ENCODE results near the gene PHC2.

Gene PHC2, protein sequence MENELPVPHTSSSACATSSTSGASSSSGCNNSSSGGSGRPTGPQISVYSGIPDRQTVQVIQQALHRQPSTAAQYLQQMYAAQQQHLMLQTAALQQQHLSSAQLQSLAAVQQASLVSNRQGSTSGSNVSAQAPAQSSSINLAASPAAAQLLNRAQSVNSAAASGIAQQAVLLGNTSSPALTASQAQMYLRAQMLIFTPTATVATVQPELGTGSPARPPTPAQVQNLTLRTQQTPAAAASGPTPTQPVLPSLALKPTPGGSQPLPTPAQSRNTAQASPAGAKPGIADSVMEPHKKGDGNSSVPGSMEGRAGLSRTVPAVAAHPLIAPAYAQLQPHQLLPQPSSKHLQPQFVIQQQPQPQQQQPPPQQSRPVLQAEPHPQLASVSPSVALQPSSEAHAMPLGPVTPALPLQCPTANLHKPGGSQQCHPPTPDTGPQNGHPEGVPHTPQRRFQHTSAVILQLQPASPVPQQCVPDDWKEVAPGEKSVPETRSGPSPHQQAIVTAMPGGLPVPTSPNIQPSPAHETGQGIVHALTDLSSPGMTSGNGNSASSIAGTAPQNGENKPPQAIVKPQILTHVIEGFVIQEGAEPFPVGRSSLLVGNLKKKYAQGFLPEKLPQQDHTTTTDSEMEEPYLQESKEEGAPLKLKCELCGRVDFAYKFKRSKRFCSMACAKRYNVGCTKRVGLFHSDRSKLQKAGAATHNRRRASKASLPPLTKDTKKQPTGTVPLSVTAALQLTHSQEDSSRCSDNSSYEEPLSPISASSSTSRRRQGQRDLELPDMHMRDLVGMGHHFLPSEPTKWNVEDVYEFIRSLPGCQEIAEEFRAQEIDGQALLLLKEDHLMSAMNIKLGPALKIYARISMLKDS

DNA sequence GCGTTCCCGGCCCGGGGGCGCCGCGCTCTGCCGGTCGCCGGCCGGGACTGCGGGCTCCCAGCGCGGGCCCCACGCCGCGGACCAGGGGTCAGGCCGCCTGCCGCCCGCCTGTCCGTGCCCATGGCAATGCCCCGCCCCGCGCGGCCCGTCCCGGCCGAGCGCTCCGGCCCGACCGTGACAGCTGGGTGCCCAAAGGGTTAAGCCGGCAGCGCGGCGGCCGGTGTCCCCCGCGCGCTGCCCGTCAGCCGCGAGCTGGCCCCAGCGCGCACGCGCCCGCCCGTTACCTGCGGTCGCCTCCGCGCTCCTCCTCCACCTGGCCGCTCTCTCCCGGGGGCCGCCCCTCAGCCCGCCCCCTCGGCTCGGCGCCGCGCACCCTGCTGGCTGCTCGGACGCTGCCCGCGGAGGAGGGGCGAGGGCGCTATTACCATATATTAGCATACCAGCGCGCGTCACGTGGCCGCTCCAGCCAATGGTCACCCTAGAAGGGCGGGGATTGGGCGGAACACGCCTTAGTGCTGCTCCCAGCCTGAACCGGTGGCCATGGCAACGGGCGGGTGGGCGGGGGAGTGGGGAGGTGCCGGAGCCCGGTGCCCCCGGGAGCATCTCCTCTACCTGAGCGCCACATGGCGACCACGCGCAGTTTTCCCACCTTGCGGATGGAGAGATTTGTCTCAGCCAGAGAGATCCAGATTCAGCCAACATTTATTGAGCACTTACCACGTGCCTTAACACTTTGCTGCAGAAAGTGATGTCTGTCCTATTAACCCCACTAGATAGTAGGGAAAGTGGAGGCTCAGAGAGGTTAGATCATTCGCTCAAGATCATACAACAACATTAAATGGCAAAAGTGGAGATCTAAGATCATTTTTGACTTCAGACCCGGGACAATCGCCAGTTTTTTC lies at the start of gene PHC2:
Gene PHC2 (minus strand): TSS at position 404 of the 902 bp plus-strand sequence. CDS start 55,556 bp downstream, outside the sequence.
- in situ Hi-C loops (cut with HindIII; ENCODE audit: low sequenced_read_pairs) = no loop called here

DNA sequence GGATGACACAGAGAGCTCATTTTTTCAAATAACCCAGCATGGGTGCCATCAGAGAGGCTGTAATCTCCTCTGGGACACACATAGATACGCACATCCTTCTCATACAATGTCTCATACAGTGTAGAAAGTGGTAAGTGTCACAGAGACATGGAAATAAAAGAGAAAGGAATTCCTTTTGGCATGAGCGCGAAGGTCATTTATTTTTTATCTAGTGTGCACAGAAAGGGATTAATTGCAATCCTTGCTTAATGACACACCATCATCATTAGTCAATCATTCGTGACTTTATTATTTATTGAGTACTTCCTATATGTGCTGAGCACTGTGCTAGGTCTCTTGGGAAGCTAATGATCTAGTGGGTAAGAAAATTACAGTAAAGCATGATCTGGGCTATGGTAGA lies 46.6 kb upstream of the PHC2 start:
- in situ Hi-C loops (cut with HindIII; ENCODE audit: low sequenced_read_pairs) = no loop called here

DNA sequence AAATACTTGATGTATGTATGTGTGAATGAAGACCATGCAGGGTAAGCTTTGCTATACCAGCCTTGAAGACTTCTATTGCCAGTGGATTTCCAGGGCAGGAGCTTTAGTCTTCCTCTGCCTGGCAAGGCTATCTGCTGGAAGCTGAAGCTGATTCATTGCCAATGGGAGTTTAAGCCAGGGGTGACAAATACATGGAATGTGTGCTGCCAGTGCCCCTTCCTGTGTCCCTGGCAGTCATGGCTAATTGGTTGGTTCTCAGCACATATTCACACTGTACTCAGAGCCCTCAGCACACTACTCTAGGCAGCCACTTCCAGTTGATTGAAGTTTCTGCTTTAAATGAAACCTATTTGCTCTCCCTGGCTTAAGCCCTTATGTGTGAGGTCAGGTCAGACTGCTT lies 43.0 kb upstream of the PHC2 start:
- in situ Hi-C loops (cut with HindIII; ENCODE audit: low sequenced_read_pairs) = no loop called here

DNA sequence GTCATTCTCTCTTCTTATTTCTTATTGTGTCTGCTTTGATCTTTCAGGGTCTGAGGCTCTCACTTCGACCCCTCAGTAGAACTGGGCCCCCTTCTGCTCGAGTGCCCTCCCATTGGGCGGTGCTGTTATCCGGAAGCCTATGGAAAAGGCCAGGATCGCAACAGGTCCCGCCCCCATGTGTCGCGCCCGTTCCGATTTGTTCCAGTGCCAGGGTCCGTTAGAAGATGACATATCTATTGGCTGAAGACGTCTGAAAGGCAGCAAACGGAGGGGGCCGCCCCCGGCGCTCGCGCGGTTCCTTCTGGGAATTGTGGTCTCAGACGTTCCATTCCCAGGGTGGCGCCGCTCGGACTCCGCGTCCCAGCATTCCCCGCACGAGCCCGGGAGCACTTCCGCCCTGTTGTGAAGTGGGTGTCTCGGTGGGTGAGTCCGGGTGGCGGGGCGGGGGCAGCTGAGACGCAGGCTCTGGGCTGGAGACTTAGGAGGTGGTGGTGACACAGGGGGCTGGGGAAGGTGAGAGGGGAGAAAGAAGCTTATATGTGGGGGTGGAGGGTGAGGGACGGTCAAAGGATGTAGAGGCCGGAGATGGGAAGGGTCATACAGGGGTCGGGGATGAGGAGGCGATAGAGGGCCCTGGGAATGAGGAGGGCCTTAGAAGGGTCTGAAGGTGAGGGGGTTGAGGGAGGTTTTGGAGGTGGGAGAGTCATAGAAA lies 41.5 kb upstream of the PHC2 start, which contains the start of gene ZSCAN20:
Gene ZSCAN20 (plus strand): TSS at position 377 of the 712 bp plus-strand sequence. CDS start 6,644 bp downstream, outside the sequence.
- in situ Hi-C loops (cut with HindIII; ENCODE audit: low sequenced_read_pairs) = no loop called here

DNA sequence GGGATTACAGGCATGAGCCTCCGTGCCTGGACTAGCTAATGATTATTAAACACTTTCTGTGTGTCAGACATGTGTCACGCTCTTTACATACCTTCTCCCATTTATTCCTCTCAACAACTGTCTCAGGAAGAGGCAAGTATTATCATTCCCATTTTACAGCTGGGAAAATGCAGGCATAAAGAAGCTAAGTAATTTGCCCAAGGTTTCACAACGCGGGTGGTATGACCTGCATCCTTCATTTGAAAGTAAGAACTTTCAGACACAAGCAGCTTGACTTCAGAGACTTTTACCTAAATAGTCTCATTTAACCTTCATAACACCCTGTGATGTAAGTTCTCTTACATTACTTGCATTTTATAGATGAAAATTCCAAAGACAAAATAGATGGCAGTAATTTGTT lies 40.5 kb upstream of the PHC2 start:
- in situ Hi-C loops (cut with HindIII; ENCODE audit: low sequenced_read_pairs) = no loop called here

DNA sequence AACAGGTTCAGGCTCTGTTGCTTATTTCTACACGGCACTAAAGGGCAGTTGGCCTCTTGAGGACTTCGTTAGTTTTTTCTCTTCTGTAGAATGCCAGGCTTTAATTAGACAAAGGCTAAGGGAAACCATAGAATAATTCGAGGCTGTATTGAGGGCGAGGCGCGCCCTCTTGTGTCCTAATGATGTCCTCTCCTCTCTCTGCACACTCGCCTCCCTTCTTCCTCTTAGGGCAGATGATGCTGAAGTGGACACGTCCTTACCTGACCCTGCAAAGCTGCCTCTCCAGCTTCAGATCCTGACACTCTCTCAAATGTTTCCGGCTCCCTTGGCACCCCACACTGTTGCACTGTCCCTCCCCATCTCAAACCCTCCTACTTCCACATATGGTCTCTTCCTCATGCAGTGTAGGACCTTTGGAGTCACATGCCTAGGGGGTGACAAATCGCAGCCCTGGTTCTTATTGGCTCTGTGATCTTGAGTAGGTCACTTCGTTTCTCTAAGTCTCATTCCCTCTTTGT lies 39.7 kb upstream of the PHC2 start:
- in situ Hi-C loops (cut with HindIII; ENCODE audit: low sequenced_read_pairs) = no loop called here

DNA sequence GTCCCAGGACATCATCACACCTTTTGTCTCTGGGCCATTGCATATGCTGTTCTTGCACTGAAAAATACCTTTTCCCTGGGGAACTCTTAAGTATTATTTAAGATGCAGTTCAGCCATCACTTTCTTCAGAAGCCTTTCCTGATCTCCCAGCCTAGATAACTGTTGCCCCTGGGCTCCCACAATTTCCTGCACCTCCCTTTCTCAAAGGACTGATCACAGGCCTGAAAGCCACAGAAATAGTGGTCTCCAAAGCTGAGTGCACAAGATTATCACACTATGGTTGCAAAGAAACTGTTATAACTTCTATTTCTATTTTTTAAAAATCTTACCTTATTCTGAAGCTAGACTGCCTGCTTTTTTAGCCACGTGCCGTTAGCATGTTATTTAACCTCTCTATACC lies 38.8 kb upstream of the PHC2 start:
- in situ Hi-C loops (cut with HindIII; ENCODE audit: low sequenced_read_pairs) = no loop called here

DNA sequence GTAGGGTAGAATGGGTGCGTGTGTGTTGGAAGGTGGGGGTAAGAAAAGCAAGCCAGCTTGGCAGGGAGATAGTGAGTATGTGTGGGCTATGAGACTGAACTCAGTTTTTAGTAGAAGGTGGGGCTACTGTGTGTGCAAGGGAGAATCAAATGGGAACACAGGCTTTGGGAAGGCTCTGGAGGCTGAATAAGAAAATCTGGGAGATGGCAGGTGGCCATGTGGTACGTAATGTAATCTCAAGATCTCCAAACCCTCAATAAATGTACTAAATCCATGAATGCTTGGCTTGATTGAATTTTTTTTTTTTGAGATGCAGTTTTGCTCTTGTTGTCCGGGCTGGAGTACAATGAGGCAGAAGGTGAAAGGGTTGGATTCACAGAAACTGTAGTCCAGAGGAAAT lies 38.1 kb upstream of the PHC2 start:
- in situ Hi-C loops (cut with HindIII; ENCODE audit: low sequenced_read_pairs) = no loop called here

DNA sequence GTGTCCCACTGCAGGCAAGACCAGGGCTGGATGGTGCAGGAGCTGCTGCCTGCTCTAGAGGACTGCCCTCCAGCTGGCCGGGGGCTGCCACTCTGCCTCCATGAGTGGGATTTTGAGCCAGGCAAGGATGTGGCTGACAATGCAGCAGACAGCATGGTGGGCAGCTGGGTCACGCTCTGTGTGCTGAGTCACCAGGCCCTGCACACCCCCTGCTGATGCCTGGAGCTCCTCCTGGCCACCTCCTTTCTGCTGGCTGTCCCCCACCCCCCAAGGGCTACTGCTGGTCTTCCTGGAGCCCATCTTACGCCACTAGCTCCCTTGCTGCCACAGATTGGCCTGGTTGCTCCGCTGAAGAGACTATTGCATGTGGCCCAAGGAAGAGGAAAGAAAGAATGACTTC lies 37.6 kb upstream of the PHC2 start:
- in situ Hi-C loops (cut with HindIII; ENCODE audit: low sequenced_read_pairs) = no loop called here

DNA sequence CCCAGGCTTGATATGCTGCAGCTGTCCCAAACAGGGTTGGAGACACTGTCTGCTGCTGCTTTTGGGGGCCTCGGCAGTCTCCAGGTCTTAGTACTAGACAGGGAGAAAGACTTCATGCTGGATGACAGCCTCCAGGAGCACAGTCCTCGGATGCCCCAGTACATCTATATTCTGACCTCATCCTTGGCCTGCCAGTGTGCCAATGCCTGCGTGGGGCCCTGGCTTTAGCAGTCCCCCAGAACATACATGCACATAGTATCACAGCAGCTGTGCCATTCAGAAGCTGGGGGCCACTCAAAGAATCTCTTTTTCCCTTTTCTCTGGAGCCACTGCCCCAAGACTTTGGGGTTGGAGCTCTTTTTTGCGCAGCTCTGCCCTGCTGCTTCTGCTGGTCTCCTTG lies 37.1 kb upstream of the PHC2 start:
- in situ Hi-C loops (cut with HindIII; ENCODE audit: low sequenced_read_pairs) = no loop called here

DNA sequence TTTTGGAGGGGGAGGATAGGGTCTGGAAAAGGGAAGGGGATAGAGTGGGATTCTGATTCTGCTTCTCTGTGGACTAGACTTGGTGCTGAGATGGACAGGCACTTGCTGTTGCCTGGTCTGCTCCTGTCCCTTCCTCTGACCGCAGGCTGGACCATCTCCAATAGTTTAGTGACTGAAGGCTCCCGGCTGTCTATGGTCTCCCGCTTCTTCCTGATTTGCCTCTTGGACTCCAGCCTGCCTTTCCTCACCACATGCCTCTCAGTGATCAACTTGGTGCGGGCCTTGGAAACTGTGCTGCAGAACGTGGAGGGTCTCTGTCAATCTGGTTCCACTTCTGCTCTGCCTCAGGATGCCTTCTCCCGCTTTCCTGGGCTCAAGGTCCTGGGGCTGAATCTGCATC lies 35.3 kb upstream of the PHC2 start:
- in situ Hi-C loops (cut with HindIII; ENCODE audit: low sequenced_read_pairs) = no loop called here

DNA sequence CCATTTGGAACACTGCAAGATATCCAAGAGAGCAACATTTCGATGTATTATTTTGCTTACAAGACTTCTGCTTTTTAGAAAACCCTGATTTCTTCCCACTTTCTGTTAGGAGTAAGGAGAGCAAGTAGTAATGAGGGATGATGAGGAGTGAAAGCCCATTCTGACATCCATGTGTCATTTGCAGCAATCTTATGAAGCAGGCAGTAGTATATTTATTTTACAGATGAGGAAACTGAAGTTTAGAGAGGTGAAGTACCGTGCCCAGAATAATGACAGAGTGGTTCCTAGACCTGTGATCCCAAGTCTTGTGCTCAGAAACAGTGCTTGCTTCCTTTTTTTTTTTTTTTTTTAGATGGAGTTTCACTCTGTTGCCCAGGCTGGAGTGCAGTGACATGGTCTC lies 34.4 kb upstream of the PHC2 start:
- in situ Hi-C loops (cut with HindIII; ENCODE audit: low sequenced_read_pairs) = no loop called here

DNA sequence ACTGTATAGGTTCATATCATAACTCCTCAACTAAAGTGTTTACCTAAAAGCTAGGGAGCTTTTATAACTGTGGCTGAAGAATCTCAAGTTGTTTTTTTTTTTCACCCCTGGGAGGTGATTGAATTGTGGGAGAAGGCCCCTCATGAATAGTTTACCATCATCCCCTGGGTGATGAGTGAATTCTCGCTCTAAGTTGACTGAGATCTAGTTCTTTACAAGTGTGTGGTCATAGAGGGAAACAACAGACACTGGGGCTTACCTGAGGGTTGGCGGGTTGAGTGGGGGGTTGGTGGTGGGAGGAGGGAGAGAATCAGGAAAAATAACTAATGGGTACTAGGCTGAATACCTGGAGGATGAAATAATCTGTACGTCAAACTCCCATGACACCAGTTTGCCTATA lies 33.7 kb upstream of the PHC2 start:
- in situ Hi-C loops (cut with HindIII; ENCODE audit: low sequenced_read_pairs) = no loop called here

DNA sequence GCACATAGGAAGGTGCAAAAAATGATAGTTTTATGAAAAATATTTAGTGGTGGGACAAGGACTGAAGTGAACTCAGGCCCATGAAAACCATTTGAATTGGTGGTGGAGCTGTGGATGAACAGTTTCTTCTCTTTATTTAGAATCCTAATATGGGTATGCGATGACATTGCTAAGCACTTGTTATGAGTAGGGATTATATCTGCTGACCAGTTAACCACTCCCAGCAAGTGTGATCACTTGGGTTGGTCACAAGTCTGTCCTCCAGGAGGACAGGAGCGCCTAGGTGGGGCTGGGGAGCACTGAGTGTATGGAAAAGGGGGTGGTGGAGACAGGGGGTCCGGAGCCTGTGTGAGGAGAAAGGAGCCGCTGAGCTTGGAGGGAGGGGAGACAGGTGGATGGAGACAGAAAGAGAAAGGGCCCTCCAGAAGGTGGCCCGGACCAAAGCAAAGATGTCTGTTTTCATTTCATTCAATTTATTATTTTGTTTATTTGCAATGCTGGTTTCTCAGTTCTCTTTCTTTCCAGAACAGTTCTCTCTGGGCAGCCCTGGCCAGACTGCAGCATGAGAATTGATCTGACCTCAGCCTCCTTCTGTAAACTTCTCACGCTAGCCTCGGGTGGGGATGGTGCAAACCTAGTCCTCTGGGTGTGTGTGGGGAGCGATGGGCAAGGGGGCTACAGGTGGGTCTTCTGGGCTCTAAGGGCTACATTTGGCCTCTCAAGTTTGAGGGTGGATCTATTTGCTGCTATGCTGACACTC lies 31.7 kb upstream of the PHC2 start:
- in situ Hi-C loops (cut with HindIII; ENCODE audit: low sequenced_read_pairs) = no loop called here

DNA sequence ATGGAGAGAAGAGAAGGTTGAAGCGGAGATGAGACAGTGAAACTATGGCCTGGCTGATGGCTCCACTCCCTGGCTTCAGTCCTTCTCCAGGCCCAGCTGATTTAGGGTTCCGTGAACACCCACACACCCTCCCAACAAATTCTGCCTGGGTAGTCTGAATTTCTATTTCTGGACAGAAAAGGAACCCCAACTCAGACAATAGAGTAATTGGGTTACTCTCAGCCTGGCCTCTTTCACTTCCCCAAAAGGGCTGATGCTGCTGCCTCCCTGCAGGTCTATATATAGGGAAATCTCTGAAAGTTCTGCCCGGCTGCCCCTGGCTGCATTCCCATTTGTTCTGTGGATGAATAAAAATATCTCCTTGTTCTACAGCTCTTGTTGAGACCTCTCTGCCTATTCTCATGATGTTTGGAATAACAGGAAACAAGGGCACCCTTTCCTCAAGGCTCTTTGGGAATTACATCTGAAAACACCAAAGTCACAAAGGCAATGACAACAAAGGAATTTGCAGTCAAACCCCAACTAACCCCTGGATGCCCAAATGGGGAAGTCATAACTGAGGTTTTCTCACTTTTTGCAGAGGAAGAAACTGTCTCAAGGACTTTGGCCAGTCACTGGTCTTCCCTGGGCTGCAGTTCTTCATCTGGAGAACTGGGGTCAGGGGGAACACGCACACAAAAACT lies 30.2 kb upstream of the PHC2 start:
- in situ Hi-C loops (cut with HindIII; ENCODE audit: low sequenced_read_pairs) = no loop called here

DNA sequence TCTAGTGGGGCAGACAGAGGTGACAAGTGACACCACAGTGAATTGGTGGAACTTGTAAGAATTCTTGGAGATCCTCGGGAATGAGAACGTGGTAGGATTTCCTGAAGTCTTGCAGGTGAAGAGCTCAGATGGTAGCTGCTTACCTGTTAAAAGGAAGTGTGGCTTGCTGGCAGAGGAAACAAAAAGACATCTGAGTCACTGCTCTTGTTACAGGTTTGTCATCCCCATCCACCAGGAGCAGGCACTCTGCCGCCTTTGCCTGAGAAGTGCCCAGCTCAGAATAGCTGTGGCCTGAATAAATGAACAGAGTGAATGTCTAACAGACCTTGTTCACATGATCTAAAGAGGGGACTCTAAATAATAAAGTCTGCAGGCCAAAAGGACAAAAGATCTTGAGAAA lies 29.2 kb upstream of the PHC2 start:
- in situ Hi-C loops (cut with HindIII; ENCODE audit: low sequenced_read_pairs) = no loop called here

DNA sequence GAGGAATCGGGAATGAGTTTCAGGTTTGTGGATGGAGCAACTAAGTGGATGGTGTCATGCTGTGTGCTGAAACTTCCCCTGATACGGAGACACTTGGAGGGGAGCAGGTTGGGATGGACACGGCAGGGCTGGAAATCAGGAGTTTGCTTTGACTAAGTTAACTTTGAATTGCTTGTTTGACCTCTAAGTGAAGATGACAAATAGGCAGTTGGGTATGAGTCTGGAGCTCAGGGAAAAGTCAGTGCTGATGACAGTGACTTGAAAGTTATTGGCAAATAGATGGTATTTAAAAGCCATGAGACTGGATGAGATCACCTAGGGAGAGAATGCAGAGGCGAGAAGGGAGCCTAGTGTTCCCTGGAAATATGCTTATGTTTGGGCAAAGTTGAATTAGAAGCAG lies 28.8 kb upstream of the PHC2 start:
- in situ Hi-C loops (cut with HindIII; ENCODE audit: low sequenced_read_pairs) = no loop called here

DNA sequence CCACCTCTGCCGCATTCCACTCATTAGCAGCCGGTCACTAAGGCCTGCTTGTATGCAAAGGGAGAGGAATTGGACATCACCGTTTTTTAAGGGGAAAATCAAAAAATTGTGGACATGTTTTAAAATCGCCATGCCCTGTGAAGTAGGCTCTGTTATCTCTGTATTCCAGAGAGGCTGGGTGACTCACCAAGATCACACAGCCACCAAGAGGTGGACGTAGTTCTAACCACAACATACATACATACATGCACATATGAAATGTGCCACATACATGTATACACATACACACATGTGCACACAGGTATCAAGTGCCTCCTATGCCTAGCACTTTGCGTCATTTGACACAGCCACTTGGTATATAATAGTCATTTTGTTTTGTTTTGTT lies 25.6 kb upstream of the PHC2 start:
- in situ Hi-C loops (cut with HindIII; ENCODE audit: low sequenced_read_pairs) = no loop called here
